Activated T-helper 17 cell treated with anti-CD3 and anti-CD28 coated beads, Interleukin-2, amount 50 U/mL, for 72 hours (primary cell): ENCODE results near the gene STIMATE. TPM values are rescaled to one million over a fixed set of nuclear protein-coding genes. Genes with fewer than 3 reads are reported as not detected.

Experiments
- ATAC-seq: fragments of 150-1000 bp; cut with Tn5 transposase; replicated peaks from 2 replicates; pipeline ENCODE4 v1.10.0; 2021; ENCODE audit warnings: mild to moderate bottlenecking, moderate library complexity
- H3K27ac Mint-ChIP-seq: one replicate; pipeline ENCODE4 v1.8.0; 2022; ENCODE audit warnings: mixed read lengths
- H3K27me3 Mint-ChIP-seq: one replicate; pipeline ENCODE4 v1.8.0; 2022; ENCODE audit warnings: mixed read lengths
- H3K36me3 Mint-ChIP-seq: one replicate; pipeline ENCODE4 v1.8.0; 2022; ENCODE audit warnings: low read depth, mild to moderate bottlenecking, mixed read lengths
- H3K4me1 Mint-ChIP-seq: one replicate; pipeline ENCODE4 v1.8.0; 2022; ENCODE audit warnings: mixed read lengths
- H3K4me3 Mint-ChIP-seq: one replicate; pipeline ENCODE4 v1.8.0; 2022; ENCODE audit warnings: mild to moderate bottlenecking, mixed read lengths
- H3K9me3 Mint-ChIP-seq: one replicate; pipeline ENCODE4 v1.8.0; 2022; ENCODE audit warnings: mixed read lengths
- total RNA-seq, 2 donors: library from RNA; stranded (reverse); gene quantifications; one replicate each; pipeline ENCODE4 v1.2.3, GENCODE V29; 2022

The STIMATE gene
- 10 to 100 TPM; 13.6 to 39.0 TPM for total RNA-seq

GRCh38 chr3:52897130-52898122 is at the start of gene STIMATE:
TSS of gene STIMATE (minus strand) at chr3:52897548. CDS start at chr3:52897450, 98 bp downstream.
- H3K27me3 Mint-ChIP-seq, result no peaks in the 10 kb centered on the region
- H3K9me3 Mint-ChIP-seq, result no peaks in the 10 kb centered on the region
- H3K4me1 Mint-ChIP-seq, result peaks cover 32% of the 10 kb centered on the region
- H3K36me3 Mint-ChIP-seq, result peaks cover 11% of the 10 kb centered on the region
- peak within 1 kb of the TSS; percentile 86 for H3K27ac Mint-ChIP-seq
- H3K4me3 Mint-ChIP-seq, result peak within 1 kb of the TSS; percentile 92
- ATAC-seq, result peak; percentile 84

- no peaks in the 10 kb centered on the region for H3K27me3 Mint-ChIP-seq
- H3K4me3 Mint-ChIP-seq, result no peak overlapping the region
- H3K9me3 Mint-ChIP-seq, result no peaks in the 10 kb centered on the region
- peaks cover 14% of the 10 kb centered on the region for H3K4me1 Mint-ChIP-seq
- no peak for ATAC-seq
- H3K27ac Mint-ChIP-seq, result peak overlapping the region; percentile 73
- peaks cover 52% of the 10 kb centered on the region for H3K36me3 Mint-ChIP-seq
Observed at GRCh38 chr3:52939600-52939999, 42.3 kb upstream of the STIMATE start.

- Mint-ChIP-seq H3K36me3 (peaks cover 68% of the 10 kb centered on the region), H3K27ac (peak overlapping the region; percentile 48), H3K9me3 (no peaks in the 10 kb centered on the region), H3K4me3 (peak overlapping the region; percentile 24), H3K4me1 (peaks cover 17% of the 10 kb centered on the region), H3K27me3 (no peaks in the 10 kb centered on the region)
- ATAC-seq, result peak; percentile 100
Observed at GRCh38 chr3:52934630-52935530, 37.5 kb upstream of the STIMATE start.

GRCh38 chr3:52931889-52932288 is 34.5 kb upstream of the STIMATE start:
- H3K36me3 Mint-ChIP-seq, result peaks cover 73% of the 10 kb centered on the region
- ATAC-seq, result no peak
- peaks cover 18% of the 10 kb centered on the region for H3K4me1 Mint-ChIP-seq
- no peak overlapping the region for H3K27ac Mint-ChIP-seq
- no peaks in the 10 kb centered on the region for H3K9me3 Mint-ChIP-seq
- no peak overlapping the region for H3K4me3 Mint-ChIP-seq
- no peaks in the 10 kb centered on the region for H3K27me3 Mint-ChIP-seq

GRCh38 chr3:52931328-52931727 is 34.0 kb upstream of the STIMATE start:
- Mint-ChIP-seq H3K4me3 (no peak overlapping the region), H3K27me3 (no peaks in the 10 kb centered on the region), H3K36me3 (peaks cover 79% of the 10 kb centered on the region), H3K27ac (no peak overlapping the region), H3K9me3 (no peaks in the 10 kb centered on the region), H3K4me1 (peaks cover 21% of the 10 kb centered on the region)
- no peak for ATAC-seq

GRCh38 chr3:52930748-52931147 is 33.4 kb upstream of the STIMATE start:
- Mint-ChIP-seq H3K4me1 (peaks cover 17% of the 10 kb centered on the region), H3K27me3 (no peaks in the 10 kb centered on the region), H3K4me3 (no peak overlapping the region), H3K9me3 (no peaks in the 10 kb centered on the region), H3K36me3 (peaks cover 84% of the 10 kb centered on the region), H3K27ac (no peak overlapping the region)
- no peak for ATAC-seq

- H3K4me1 Mint-ChIP-seq, result peaks cover 11% of the 10 kb centered on the region
- H3K27me3 Mint-ChIP-seq, result no peaks in the 10 kb centered on the region
- ATAC-seq, result no peak
- no peak overlapping the region for H3K4me3 Mint-ChIP-seq
- peaks cover 92% of the 10 kb centered on the region for H3K36me3 Mint-ChIP-seq
- H3K27ac Mint-ChIP-seq, result no peak overlapping the region
- no peaks in the 10 kb centered on the region for H3K9me3 Mint-ChIP-seq
Observed at GRCh38 chr3:52926554-52926953, 29.2 kb upstream of the STIMATE start.

- H3K27ac Mint-ChIP-seq, result no peak overlapping the region
- peak; percentile 39 for ATAC-seq
- H3K9me3 Mint-ChIP-seq, result no peaks in the 10 kb centered on the region
- H3K27me3 Mint-ChIP-seq, result no peaks in the 10 kb centered on the region
- no peak overlapping the region for H3K4me3 Mint-ChIP-seq
- peaks cover 11% of the 10 kb centered on the region for H3K4me1 Mint-ChIP-seq
- peaks cover 92% of the 10 kb centered on the region for H3K36me3 Mint-ChIP-seq
Observed at GRCh38 chr3:52925405-52926313, 28.3 kb upstream of the STIMATE start.

- Mint-ChIP-seq H3K9me3 (no peaks in the 10 kb centered on the region), H3K4me3 (no peak overlapping the region), H3K27me3 (no peaks in the 10 kb centered on the region), H3K4me1 (peaks cover 11% of the 10 kb centered on the region), H3K36me3 (peaks cover 92% of the 10 kb centered on the region), H3K27ac (peak overlapping the region; percentile 26)
- ATAC-seq, result no peak
Observed at GRCh38 chr3:52923963-52924362, 26.6 kb upstream of the STIMATE start.

GRCh38 chr3:52920841-52921240 is 23.5 kb upstream of the STIMATE start:
- H3K27me3 Mint-ChIP-seq, result no peaks in the 10 kb centered on the region
- peaks cover 7% of the 10 kb centered on the region for H3K4me1 Mint-ChIP-seq
- H3K4me3 Mint-ChIP-seq, result no peak overlapping the region
- H3K27ac Mint-ChIP-seq, result no peak overlapping the region
- no peaks in the 10 kb centered on the region for H3K9me3 Mint-ChIP-seq
- peaks cover 96% of the 10 kb centered on the region for H3K36me3 Mint-ChIP-seq
- no peak for ATAC-seq

- Mint-ChIP-seq H3K4me3 (no peak overlapping the region), H3K27ac (no peak overlapping the region)
- ATAC-seq, result no peak
Observed at GRCh38 chr3:52917044-52917443, 19.7 kb upstream of the STIMATE start.

GRCh38 chr3:52915294-52915693 is 17.9 kb upstream of the STIMATE start:
- no peak overlapping the region for H3K4me3 Mint-ChIP-seq
- no peak overlapping the region for H3K27ac Mint-ChIP-seq
- no peaks in the 10 kb centered on the region for H3K27me3 Mint-ChIP-seq
- peaks cover 97% of the 10 kb centered on the region for H3K36me3 Mint-ChIP-seq
- H3K9me3 Mint-ChIP-seq, result no peaks in the 10 kb centered on the region
- no peak for ATAC-seq
- no peaks in the 10 kb centered on the region for H3K4me1 Mint-ChIP-seq

More at GRCh38 chr3:52917044-52917443, 19.7 kb upstream of the STIMATE start:
- no peaks in the 10 kb centered on the region for H3K27me3 Mint-ChIP-seq
- peaks cover 100% of the 10 kb centered on the region for H3K36me3 Mint-ChIP-seq
- H3K9me3 Mint-ChIP-seq, result no peaks in the 10 kb centered on the region
- peaks cover 2% of the 10 kb centered on the region for H3K4me1 Mint-ChIP-seq

GRCh38 chr3:52912885-52913731 is 15.8 kb upstream of the STIMATE start:
- no peaks in the 10 kb centered on the region for H3K9me3 Mint-ChIP-seq
- H3K36me3 Mint-ChIP-seq, result peaks cover 96% of the 10 kb centered on the region
- H3K4me1 Mint-ChIP-seq, result no peaks in the 10 kb centered on the region
- H3K4me3 Mint-ChIP-seq, result no peak overlapping the region
- ATAC-seq, result no peak
- H3K27me3 Mint-ChIP-seq, result no peaks in the 10 kb centered on the region
- peak overlapping the region; percentile 17 for H3K27ac Mint-ChIP-seq
